K562 (cell line): Measurements from ENCODE around the gene ZCWPW1. TPM values are rescaled to one million over a fixed set of nuclear protein-coding genes. Genes with fewer than 3 reads are reported as not detected.

Experiments used
- DNMT1 ChIP-seq: fragments of 450-650 bp; IDR thresholded peaks from 2 replicates; pipeline ENCODE4 v1.6.1; 2016; ENCODE audit warnings: antibody characterized with exemption, mild to moderate bottlenecking
- KAT2B ChIP-seq: IDR thresholded peaks from one replicate; pipeline ENCODE4 v1.6.1; 2012; ENCODE audit warnings: low read depth, mild to moderate bottlenecking, control low read depth, inconsistent platforms, low read length, moderate library complexity
- PHF21A ChIP-seq: fragments of 450-650 bp; IDR thresholded peaks from 2 replicates; pipeline ENCODE4 v1.6.1; 2017; ENCODE audit warnings: low read depth, borderline replicate concordance
- POLR2AphosphoS5 ChIP-seq: IDR thresholded peaks from 2 replicates; pipeline ENCODE4 v1.6.1; 2011; ENCODE audit warnings: mild to moderate bottlenecking, low read depth, low read length, moderate library complexity; ENCODE audit not compliant: control insufficient read depth, insufficient read depth
- RBFOX2 ChIP-seq: fragments of 200-400 bp; formaldehyde crosslinking; IDR thresholded peaks from 2 replicates; pipeline ENCODE4 v1.6.1; 2017; ENCODE audit warnings: low read depth, mild to moderate bottlenecking, low read length, moderate library complexity
- ZC3H8 ChIP-seq: fragments of 450-650 bp; IDR thresholded peaks from 2 replicates; pipeline ENCODE4 v1.6.1; 2017
- ZNF24 ChIP-seq: fragments of 450-650 bp; IDR thresholded peaks from 2 replicates; pipeline ENCODE4 v1.6.1; 2016
- ZNF274 ChIP-seq: IDR thresholded peaks from 2 replicates; pipeline ENCODE4 v1.6.1; 2011; ENCODE audit warnings: low read depth, mild to moderate bottlenecking, low read length, moderate library complexity, borderline replicate concordance
- ZNF766 ChIP-seq: fragments of 200-800 bp; sonication (Bioruptor generic); conservative IDR thresholded peaks from 2 replicates; pipeline ENCODE4 v1.6.1; 2016; ENCODE audit warnings: missing genetic modification characterization, missing compliant biosample characterization
- ZZZ3 ChIP-seq: fragments of 450-650 bp; IDR thresholded peaks from 2 replicates; pipeline ENCODE4 v1.6.1; 2016; ENCODE audit warnings: antibody characterized with exemption, mild to moderate bottlenecking, moderate library complexity
- polyA plus RNA-seq, 8 experiments: library from polyadenylated mRNA; depleted of rRNA in 4 of 8; stranded (reverse) in 5 of 8; unstranded in 3 of 8; fragments of >200 nt; fragmentation: Nextera tagmentation in 2 of 8; fragmentation: Illumina TruSeq in 1 of 8; extraction: Ambion mirVana in 2 of 8; extraction: Trizol in 1 of 8; gene quantifications; 2 replicates each; pipeline versions ENCODE4 v1.2.1 to v1.2.3, GENCODE V29; 2011 to 2014; ENCODE audit warnings: inconsistent platforms in 1 of 8, missing spikeins in 1 of 8
- total RNA-seq, 7 experiments: library from RNA; depleted of rRNA in 6 of 7; stranded (reverse); fragments of >200 nt in 6 of 7; fragmentation: Illumina TruSeq in 2 of 7; extraction: Trizol in 2 of 7; gene quantifications; 2 replicates each; pipeline versions ENCODE4 v1.2.1 to v1.2.3, GENCODE V29; 2011 to 2021; ENCODE audit warnings: low replicate concordance in 1 of 7
- TF ChIP-seq, protein P1 (sequence below): fragments of 450-650 bp; IDR thresholded peaks from 2 replicates; pipeline ENCODE4 v1.6.1; 2016; ENCODE audit warnings: low read depth
- TF ChIP-seq, protein P2 (sequence below), 2 experiments: fragments of 150-350 bp in 1 of 2; IDR thresholded peaks; 2 replicates each; pipeline ENCODE4 v1.6.1; 2012 to 2016; ENCODE audit warnings: low read depth in 2 of 2, low read length in 2 of 2, mild to moderate bottlenecking in 1 of 2, moderate library complexity in 1 of 2
- TF ChIP-seq, protein P3 (sequence below): fragments of 250-450 bp; sonication (Bioruptor Pico); IDR thresholded peaks from 2 replicates; pipeline ENCODE4 v1.5.0; 2022; ENCODE audit warnings: mild to moderate bottlenecking

ZCWPW1 gene
- total and polyA plus RNA-seq, 9 of the 15 experiments (the other 6 are each of a cell fraction or from before 2014, with no cell fraction given), result 0.18 to 1.7 (median 1.2) TPM

DNA sequence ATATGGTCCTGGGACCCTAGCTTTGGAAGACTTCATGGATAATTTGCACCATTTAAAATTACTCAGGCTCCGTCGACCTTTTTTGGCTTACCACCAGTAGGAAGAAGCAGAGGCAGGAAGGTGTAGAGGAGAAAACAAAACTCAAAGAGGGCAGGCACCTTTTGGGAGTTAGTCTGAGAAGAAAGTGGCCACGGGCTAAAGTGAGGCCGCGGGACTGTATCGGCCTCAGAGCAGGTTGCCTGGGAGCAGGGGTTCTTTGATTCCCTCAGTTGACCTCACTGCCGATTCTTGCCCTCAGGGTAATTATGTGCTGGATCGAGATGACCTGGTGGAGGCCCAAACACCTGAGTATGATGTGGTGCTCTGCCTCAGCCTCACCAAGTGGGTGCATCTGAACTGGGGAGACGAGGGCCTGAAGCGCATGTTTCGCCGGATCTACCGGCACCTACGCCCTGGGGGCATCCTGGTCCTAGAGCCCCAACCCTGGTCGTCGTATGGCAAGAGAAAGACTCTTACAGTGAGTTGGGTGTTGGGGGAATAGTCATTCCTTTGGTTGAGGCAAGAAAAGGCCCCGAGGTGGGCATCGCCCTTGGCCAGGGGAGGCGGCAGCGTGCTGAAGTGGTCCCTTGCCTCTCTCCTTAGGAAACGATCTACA is 4.2 kb upstream of the ZCWPW1 start (continued):
- TF ChIP-seq, protein P1, sequence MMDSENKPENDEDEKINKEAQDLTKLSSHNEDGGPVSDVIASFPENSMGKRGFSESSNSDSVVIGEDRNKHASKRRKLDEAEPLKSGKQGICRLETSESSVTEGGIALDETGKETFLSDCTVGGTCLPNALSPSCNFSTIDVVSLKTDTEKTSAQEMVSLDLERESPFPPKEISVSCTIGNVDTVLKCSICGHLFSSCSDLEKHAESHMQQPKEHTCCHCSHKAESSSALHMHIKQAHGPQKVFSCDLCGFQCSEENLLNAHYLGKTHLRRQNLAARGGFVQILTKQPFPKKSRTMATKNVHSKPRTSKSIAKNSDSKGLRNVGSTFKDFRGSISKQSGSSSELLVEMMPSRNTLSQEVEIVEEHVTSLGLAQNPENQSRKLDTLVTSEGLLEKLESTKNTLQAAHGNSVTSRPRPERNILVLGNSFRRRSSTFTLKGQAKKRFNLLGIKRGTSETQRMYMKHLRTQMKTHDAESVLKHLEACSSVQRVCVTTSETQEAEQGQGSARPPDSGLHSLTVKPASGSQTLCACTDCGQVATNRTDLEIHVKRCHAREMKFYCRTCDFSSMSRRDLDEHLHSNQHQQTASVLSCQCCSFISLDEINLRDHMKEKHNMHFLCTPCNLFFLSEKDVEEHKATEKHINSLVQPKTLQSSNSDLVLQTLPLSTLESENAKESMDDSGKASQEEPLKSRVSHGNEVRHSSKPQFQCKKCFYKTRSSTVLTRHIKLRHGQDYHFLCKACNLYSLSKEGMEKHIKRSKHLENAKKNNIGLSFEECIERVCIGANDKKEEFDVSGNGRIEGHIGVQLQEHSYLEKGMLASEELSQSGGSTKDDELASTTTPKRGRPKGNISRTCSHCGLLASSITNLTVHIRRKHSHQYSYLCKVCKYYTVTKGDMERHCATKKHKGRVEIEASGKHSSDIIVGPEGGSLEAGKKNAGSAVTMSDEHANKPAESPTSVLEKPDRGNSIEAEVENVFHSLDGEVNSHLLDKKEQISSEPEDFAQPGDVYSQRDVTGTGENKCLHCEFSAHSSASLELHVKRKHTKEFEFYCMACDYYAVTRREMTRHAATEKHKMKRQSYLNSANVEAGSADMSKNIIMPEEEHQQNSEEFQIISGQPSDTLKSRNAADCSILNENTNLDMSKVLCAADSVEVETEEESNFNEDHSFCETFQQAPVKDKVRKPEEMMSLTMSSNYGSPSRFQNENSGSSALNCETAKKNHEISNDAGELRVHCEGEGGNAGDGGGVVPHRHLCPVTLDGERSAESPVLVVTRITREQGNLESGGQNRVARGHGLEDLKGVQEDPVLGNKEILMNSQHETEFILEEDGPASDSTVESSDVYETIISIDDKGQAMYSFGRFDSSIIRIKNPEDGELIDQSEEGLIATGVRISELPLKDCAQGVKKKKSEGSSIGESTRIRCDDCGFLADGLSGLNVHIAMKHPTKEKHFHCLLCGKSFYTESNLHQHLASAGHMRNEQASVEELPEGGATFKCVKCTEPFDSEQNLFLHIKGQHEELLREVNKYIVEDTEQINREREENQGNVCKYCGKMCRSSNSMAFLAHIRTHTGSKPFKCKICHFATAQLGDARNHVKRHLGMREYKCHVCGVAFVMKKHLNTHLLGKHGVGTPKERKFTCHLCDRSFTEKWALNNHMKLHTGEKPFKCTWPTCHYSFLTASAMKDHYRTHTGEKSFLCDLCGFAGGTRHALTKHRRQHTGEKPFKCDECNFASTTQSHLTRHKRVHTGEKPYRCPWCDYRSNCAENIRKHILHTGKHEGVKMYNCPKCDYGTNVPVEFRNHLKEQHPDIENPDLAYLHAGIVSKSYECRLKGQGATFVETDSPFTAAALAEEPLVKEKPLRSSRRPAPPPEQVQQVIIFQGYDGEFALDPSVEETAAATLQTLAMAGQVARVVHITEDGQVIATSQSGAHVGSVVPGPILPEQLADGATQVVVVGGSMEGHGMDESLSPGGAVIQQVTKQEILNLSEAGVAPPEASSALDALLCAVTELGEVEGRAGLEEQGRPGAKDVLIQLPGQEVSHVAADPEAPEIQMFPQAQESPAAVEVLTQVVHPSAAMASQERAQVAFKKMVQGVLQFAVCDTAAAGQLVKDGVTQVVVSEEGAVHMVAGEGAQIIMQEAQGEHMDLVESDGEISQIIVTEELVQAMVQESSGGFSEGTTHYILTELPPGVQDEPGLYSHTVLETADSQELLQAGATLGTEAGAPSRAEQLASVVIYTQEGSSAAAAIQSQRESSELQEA, result no peak
- TF ChIP-seq, protein P2, sequence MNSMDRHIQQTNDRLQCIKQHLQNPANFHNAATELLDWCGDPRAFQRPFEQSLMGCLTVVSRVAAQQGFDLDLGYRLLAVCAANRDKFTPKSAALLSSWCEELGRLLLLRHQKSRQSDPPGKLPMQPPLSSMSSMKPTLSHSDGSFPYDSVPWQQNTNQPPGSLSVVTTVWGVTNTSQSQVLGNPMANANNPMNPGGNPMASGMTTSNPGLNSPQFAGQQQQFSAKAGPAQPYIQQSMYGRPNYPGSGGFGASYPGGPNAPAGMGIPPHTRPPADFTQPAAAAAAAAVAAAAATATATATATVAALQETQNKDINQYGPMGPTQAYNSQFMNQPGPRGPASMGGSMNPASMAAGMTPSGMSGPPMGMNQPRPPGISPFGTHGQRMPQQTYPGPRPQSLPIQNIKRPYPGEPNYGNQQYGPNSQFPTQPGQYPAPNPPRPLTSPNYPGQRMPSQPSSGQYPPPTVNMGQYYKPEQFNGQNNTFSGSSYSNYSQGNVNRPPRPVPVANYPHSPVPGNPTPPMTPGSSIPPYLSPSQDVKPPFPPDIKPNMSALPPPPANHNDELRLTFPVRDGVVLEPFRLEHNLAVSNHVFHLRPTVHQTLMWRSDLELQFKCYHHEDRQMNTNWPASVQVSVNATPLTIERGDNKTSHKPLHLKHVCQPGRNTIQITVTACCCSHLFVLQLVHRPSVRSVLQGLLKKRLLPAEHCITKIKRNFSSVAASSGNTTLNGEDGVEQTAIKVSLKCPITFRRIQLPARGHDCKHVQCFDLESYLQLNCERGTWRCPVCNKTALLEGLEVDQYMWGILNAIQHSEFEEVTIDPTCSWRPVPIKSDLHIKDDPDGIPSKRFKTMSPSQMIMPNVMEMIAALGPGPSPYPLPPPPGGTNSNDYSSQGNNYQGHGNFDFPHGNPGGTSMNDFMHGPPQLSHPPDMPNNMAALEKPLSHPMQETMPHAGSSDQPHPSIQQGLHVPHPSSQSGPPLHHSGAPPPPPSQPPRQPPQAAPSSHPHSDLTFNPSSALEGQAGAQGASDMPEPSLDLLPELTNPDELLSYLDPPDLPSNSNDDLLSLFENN (IDR thresholded peaks at IDR 0.05; ENCODE audit: low read depth in 2 of 2, low read length in 2 of 2), result no peak
- TF ChIP-seq ZNF766 (CRISPR knock-in tag) (no peak), ZNF24 (no peak), DNMT1 (no peak), POLR2AphosphoS5 (0 out of 2 replicates have a peak, but pooled peaks have one; percentile 6), ZZZ3 (no peak), PHF21A (no peak), ZC3H8 (no peak), KAT2B (no peak), ZNF274 (no peak), RBFOX2 (peak; percentile 69)
- TF ChIP-seq, protein P3, sequence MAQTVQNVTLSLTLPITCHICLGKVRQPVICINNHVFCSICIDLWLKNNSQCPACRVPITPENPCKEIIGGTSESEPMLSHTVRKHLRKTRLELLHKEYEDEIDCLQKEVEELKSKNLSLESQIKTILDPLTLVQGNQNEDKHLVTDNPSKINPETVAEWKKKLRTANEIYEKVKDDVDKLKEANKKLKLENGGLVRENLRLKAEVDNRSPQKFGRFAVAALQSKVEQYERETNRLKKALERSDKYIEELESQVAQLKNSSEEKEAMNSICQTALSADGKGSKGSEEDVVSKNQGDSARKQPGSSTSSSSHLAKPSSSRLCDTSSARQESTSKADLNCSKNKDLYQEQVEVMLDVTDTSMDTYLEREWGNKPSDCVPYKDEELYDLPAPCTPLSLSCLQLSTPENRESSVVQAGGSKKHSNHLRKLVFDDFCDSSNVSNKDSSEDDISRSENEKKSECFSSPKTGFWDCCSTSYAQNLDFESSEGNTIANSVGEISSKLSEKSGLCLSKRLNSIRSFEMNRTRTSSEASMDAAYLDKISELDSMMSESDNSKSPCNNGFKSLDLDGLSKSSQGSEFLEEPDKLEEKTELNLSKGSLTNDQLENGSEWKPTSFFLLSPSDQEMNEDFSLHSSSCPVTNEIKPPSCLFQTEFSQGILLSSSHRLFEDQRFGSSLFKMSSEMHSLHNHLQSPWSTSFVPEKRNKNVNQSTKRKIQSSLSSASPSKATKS (CRISPR knock-in tag), result no peak
